Measurements from ENCODE around the gene PRC1.

Gene PRC1

GRCh38 chr15:90936823-90937222, 57.5 kb downstream of the PRC1 start:
- Histone ChIP-seq H3K27me3 (ENCODE audit: control insufficient read depth, low read length) (no peaks in the 10 kb centered on the region), H4K20me1 (ENCODE audit: control insufficient read depth, insufficient read depth, low read depth, low read length) (0 out of 2 replicates have a peak, but pooled peaks cover 5% of the 10 kb centered on the region), H3K9me3 (ENCODE audit: control insufficient read depth, insufficient read depth, low read length) (no peaks in the 10 kb centered on the region), H3K27ac (ENCODE audit: low read depth, low read length) (no peak overlapping the region), H3K4me3 (ENCODE audit: low read length) (peak overlapping the region; percentile 90; the same call in 1 of the 2 replicates), H3K36me3 (ENCODE audit: control insufficient read depth, low read length) (peaks cover 55% of the 10 kb centered on the region), H3K9me2 (replicated peaks; ENCODE audit: control insufficient read depth, low read length) (no peaks in the 10 kb centered on the region), H3K4me2 (ENCODE audit: low read length) (peak overlapping the region; percentile 85), H3K79me2 (ENCODE audit: control insufficient read depth, low read length) (peaks cover 23% of the 10 kb centered on the region), H3F3A (ENCODE audit: control insufficient read depth, insufficient read depth) (no peaks in the 10 kb centered on the region; the same call in 1 of the 2 replicates), H3K4me1 (ENCODE audit: control insufficient read depth, low read length) (peaks cover 43% of the 10 kb centered on the region)
- TF ChIP-seq CTCF (IDR thresholded peaks at IDR 0.05; ENCODE audit: low read depth, low read length, poor library complexity, severe bottlenecking) = no peak
- no peak for TF ChIP-seq EZH2phosphoT487 (IDR thresholded peaks at IDR 0.05; ENCODE audit: borderline replicate concordance, low read length)

- peaks cover 54% of the 10 kb centered on the region for H3K4me1 ChIP-seq (ENCODE audit: control insufficient read depth, low read length)
- peak within 1 kb of the TSS; percentile 85 for H3K4me2 ChIP-seq (ENCODE audit: low read length)
- H3K9me2 ChIP-seq (replicated peaks; ENCODE audit: control insufficient read depth, low read length) = no peaks in the 10 kb centered on the region
- peak within 1 kb of the TSS; percentile 90 for H3K4me3 ChIP-seq (ENCODE audit: low read length)
- peak within 1 kb of the TSS; percentile 34 for H3K27ac ChIP-seq (ENCODE audit: low read depth, low read length)
- peaks cover 11% of the 10 kb centered on the region for H3F3A ChIP-seq (ENCODE audit: control insufficient read depth, insufficient read depth)
- H3K9me3 ChIP-seq (ENCODE audit: control insufficient read depth, insufficient read depth, low read length) = no peaks in the 10 kb centered on the region
- peaks cover 36% of the 10 kb centered on the region for H3K79me2 ChIP-seq (ENCODE audit: control insufficient read depth, low read length)
- no peaks in the 10 kb centered on the region for H3K27me3 ChIP-seq (ENCODE audit: control insufficient read depth, low read length)
- peak; percentile 48 for TF ChIP-seq CTCF (IDR thresholded peaks at IDR 0.05; ENCODE audit: low read depth, low read length, poor library complexity, severe bottlenecking)
- no peak for TF ChIP-seq EZH2phosphoT487 (IDR thresholded peaks at IDR 0.05; ENCODE audit: borderline replicate concordance, low read length)
- H3K36me3 ChIP-seq (ENCODE audit: control insufficient read depth, low read length) = peaks cover 52% of the 10 kb centered on the region
- H4K20me1 ChIP-seq (ENCODE audit: control insufficient read depth, insufficient read depth, low read depth, low read length) = 0 out of 2 replicates have a peak, but pooled peaks cover 5% of the 10 kb centered on the region
These were observed 59.2 kb downstream of the PRC1 start, which contains the start of gene UNC45A for GRCh38 chr15:90934949-90935751. TSS of gene UNC45A (plus strand) at chr15:90935285. CDS start at chr15:90935325, 40 bp downstream.

- Histone ChIP-seq H3K27ac (ENCODE audit: low read depth, low read length) (peak overlapping the region; percentile 22), H3K4me2 (ENCODE audit: low read length) (peak overlapping the region; percentile 85), H4K20me1 (ENCODE audit: control insufficient read depth, insufficient read depth, low read depth, low read length) (0 out of 2 replicates have a peak, but pooled peaks cover 5% of the 10 kb centered on the region), H3K4me1 (ENCODE audit: control insufficient read depth, low read length) (peaks cover 54% of the 10 kb centered on the region), H3F3A (ENCODE audit: control insufficient read depth, insufficient read depth) (peaks cover 13% of the 10 kb centered on the region), H3K9me3 (ENCODE audit: control insufficient read depth, insufficient read depth, low read length) (no peaks in the 10 kb centered on the region), H3K36me3 (ENCODE audit: control insufficient read depth, low read length) (peaks cover 45% of the 10 kb centered on the region), H3K9me2 (replicated peaks; ENCODE audit: control insufficient read depth, low read length) (no peaks in the 10 kb centered on the region), H3K27me3 (ENCODE audit: control insufficient read depth, low read length) (no peaks in the 10 kb centered on the region), H3K4me3 (ENCODE audit: low read length) (peak overlapping the region; percentile 90), H3K79me2 (ENCODE audit: control insufficient read depth, low read length) (peaks cover 40% of the 10 kb centered on the region)
- TF ChIP-seq CTCF (IDR thresholded peaks at IDR 0.05; ENCODE audit: low read depth, low read length, poor library complexity, severe bottlenecking) (peak; percentile 97), EZH2phosphoT487 (IDR thresholded peaks at IDR 0.05; ENCODE audit: borderline replicate concordance, low read length) (no peak)
These were observed 59.9 kb downstream of the PRC1 start for GRCh38 chr15:90934256-90934948.
